SK-N-SH (cell line): ENCODE measurements around the gene TGM2. TPM values are rescaled to one million over a fixed set of nuclear protein-coding genes. Genes with fewer than 3 reads are reported as not detected.

Experiments used
- CTCF ChIA-PET: fragments of 300-600, 350-600 bp; formaldehyde crosslinking; extraction: SDS; loops from one replicate; lab custom pipeline; 2021; lab: Yijun Ruan, JAX
- POLR2A ChIA-PET: fragments of 350-600 bp; sonication (Branson Sonifier 250); formaldehyde crosslinking; extraction: SDS; loops from one replicate; lab custom pipeline; 2020; ENCODE audit warnings: antibody characterized with exemption, inconsistent platforms; lab: Yijun Ruan, JAX
- DNase-seq: peaks from one replicate; pipeline ENCODE4 v3.0.0; 2012
- H2AFZ ChIP-seq: fragments of 200-600 bp; sonication (generic); 2 replicates; pipeline ENCODE4 v1.8.1; 2016; ENCODE audit warnings: antibody characterized with exemption, mild to moderate bottlenecking, low read depth
- H3F3A ChIP-seq: fragments of 200-600 bp; sonication (generic); replicated peaks from 2 replicates; pipeline ENCODE3; 2016; ENCODE audit warnings: antibody characterized with exemption, mild to moderate bottlenecking; ENCODE audit not compliant: insufficient read depth
- H3K27ac ChIP-seq, 2 experiments: fragments of 200-500 bp in 1 of 2; fragments of 200-600 bp in 1 of 2; sonication (Bioruptor generic) in 1 of 2; sonication (generic), shearing (Covaris generic) in 1 of 2; 2 replicates each; pipeline versions ENCODE4 v1.5.1 to v1.6.1; 2014 to 2016; ENCODE audit warnings: low read depth in 2 of 2, inconsistent platforms in 1 of 2, low read length in 1 of 2, mild to moderate bottlenecking in 1 of 2, mixed read lengths in 1 of 2
- H3K27me3 ChIP-seq: fragments of 200-600 bp; sonication (generic), shearing (Covaris generic); 2 replicates; pipeline ENCODE4 v1.6.1; 2016; ENCODE audit warnings: mixed run types; ENCODE audit not compliant: insufficient read depth
- H3K36me3 ChIP-seq, 2 experiments: fragments of 200-500 bp in 1 of 2; fragments of 200-600 bp in 1 of 2; sonication (Bioruptor generic) in 1 of 2; sonication (generic) in 1 of 2; replicated peaks in 1 of 2; 2 replicates each; pipeline versions ENCODE3 to v1.5.1; 2014 to 2016; ENCODE audit warnings: low read length in 1 of 2, mild to moderate bottlenecking in 1 of 2; ENCODE audit not compliant: insufficient read depth in 2 of 2, control insufficient read depth in 1 of 2
- H3K4me1 ChIP-seq, 2 experiments: fragments of 200-500 bp in 1 of 2; fragments of 200-600 bp in 1 of 2; sonication (Bioruptor generic) in 1 of 2; sonication (generic), shearing (Covaris generic) in 1 of 2; 2 replicates each; pipeline versions ENCODE4 v1.5.1 to v1.6.1; 2014 to 2016; ENCODE audit warnings: low read depth in 1 of 2, low read length in 1 of 2, mixed run types in 1 of 2; ENCODE audit not compliant: insufficient read depth in 2 of 2, control insufficient read depth in 1 of 2
- H3K4me2 ChIP-seq: fragments of 200-600 bp; sonication (generic), shearing (Covaris generic); 2 replicates; pipeline ENCODE4 v1.6.1; 2017; ENCODE audit warnings: mixed run types
- H3K4me3 ChIP-seq, 2 experiments: fragments of 200-500 bp in 1 of 2; fragments of 200-600 bp in 1 of 2; sonication (Bioruptor generic) in 1 of 2; sonication (generic), shearing (Covaris generic) in 1 of 2; 2 replicates each; pipeline versions ENCODE4 v1.5.1 to v1.8.1; 2014 to 2016; ENCODE audit warnings: low read depth in 2 of 2, inconsistent platforms in 1 of 2, low read length in 1 of 2, mild to moderate bottlenecking in 1 of 2, mixed read lengths in 1 of 2, moderate library complexity in 1 of 2
- H3K79me2 ChIP-seq: fragments of 200-600 bp; sonication (generic); 2 replicates; pipeline ENCODE4 v1.8.1; 2017; ENCODE audit warnings: mild to moderate bottlenecking; ENCODE audit not compliant: insufficient read depth
- H3K9ac ChIP-seq: fragments of 200-600 bp; sonication (generic); 2 replicates; pipeline ENCODE4 v1.6.1; 2017; ENCODE audit warnings: mixed run types
- H3K9me2 ChIP-seq: fragments of 200-600 bp; sonication (generic); 2 replicates; pipeline ENCODE4 v1.6.1; 2017; ENCODE audit warnings: mixed run types
- H3K9me3 ChIP-seq: fragments of 200-600 bp; sonication (generic); 2 replicates; pipeline ENCODE4 v1.6.1; 2017; ENCODE audit warnings: mixed run types, mild to moderate bottlenecking, moderate library complexity
- H4K20me1 ChIP-seq: fragments of 200-600 bp; sonication (generic); 2 replicates; pipeline ENCODE4 v1.6.1; 2017; ENCODE audit warnings: mild to moderate bottlenecking, mixed run types; ENCODE audit not compliant: insufficient read depth
- ELF1 ChIP-seq: IDR thresholded peaks from 2 replicates; pipeline ENCODE4 v1.4.0; 2012
- EP300 ChIP-seq, 2 experiments: IDR thresholded peaks; 2 replicates each; pipeline versions ENCODE4 v1.4.0 to v1.6.1; 2012; ENCODE audit warnings: borderline replicate concordance in 1 of 2, low read depth in 1 of 2, low read length in 1 of 2
- FOSL2 ChIP-seq: IDR thresholded peaks from 2 replicates; pipeline ENCODE4 v1.4.0; 2012; ENCODE audit warnings: low read depth, mild to moderate bottlenecking, moderate library complexity, borderline replicate concordance
- FOXJ3 ChIP-seq: sonication (generic); formaldehyde crosslinking; IDR thresholded peaks from 2 replicates; pipeline ENCODE4 v1.5.1; 2020; ENCODE audit warnings: mild to moderate bottlenecking, missing genetic modification reagents
- FOXM1 ChIP-seq: IDR thresholded peaks from 2 replicates; pipeline ENCODE4 v1.4.0; 2012; ENCODE audit warnings: low read depth, mild to moderate bottlenecking
- GABPA ChIP-seq: IDR thresholded peaks from 2 replicates; pipeline ENCODE4 v1.4.0; 2012; ENCODE audit warnings: low read depth, mild to moderate bottlenecking
- GATA2 ChIP-seq: sonication (generic); formaldehyde crosslinking; IDR thresholded peaks from 2 replicates; pipeline ENCODE4 v1.5.0; 2020; ENCODE audit warnings: mild to moderate bottlenecking, missing genetic modification reagents
- MEF2A ChIP-seq: IDR thresholded peaks from 2 replicates; pipeline ENCODE4 v1.4.0; 2012; ENCODE audit warnings: low read depth, borderline replicate concordance
- NFIC ChIP-seq: IDR thresholded peaks from 2 replicates; pipeline ENCODE4 v1.4.0; 2012; ENCODE audit warnings: borderline replicate concordance
- POLR2AphosphoS5 ChIP-seq: IDR thresholded peaks from 2 replicates; pipeline ENCODE4 v1.6.1; 2012; ENCODE audit warnings: low read depth, low read length
- RFX5 ChIP-seq: IDR thresholded peaks from 2 replicates; pipeline ENCODE4 v1.6.1; 2012; ENCODE audit warnings: mild to moderate bottlenecking, improper control_type of control experiment, low read length
- RXRA ChIP-seq: IDR thresholded peaks from 2 replicates; pipeline ENCODE4 v1.4.0; 2012; ENCODE audit warnings: low read depth, mild to moderate bottlenecking, borderline replicate concordance
- TEAD4 ChIP-seq: IDR thresholded peaks from 2 replicates; pipeline ENCODE4 v1.4.0; 2012; ENCODE audit warnings: mild to moderate bottlenecking, borderline replicate concordance; ENCODE audit not compliant: insufficient read depth
- WGBS: methylation state at CpG from one replicate; pipeline ENCODE4 v1.1.6; 2017; ENCODE audit warnings: low lambda C conversion rate; 5-methylcytosine and 5-hydroxymethylcytosine counted together
- polyA plus RNA-seq, 3 experiments: library from polyadenylated mRNA; depleted of rRNA; stranded (reverse); fragments of >200 nt; gene quantifications; 2 replicates each; pipeline ENCODE4 v1.2.3, GENCODE V29; 2012
- TF ChIP-seq, protein P1 (sequence below): IDR thresholded peaks from 2 replicates; pipeline ENCODE4 v1.4.0; 2012; ENCODE audit warnings: low read depth
- TF ChIP-seq, protein P2 (sequence below): IDR thresholded peaks from 2 replicates; pipeline ENCODE4; 2012
- TF ChIP-seq, protein P3 (sequence below): fragments of 200-600 bp; sonication (generic); IDR thresholded peaks from 2 replicates; pipeline ENCODE4 v1.6.1; 2017; ENCODE audit warnings: antibody characterized with exemption, mild to moderate bottlenecking, moderate library complexity
- TF ChIP-seq, protein P4 (sequence below): fragments of 150-350 bp; IDR thresholded peaks from 2 replicates; pipeline ENCODE4 v1.6.1; 2017; ENCODE audit warnings: antibody characterized with exemption, low read length, low read depth, borderline replicate concordance

Gene TGM2
- polyA plus RNA-seq, 1 of the 3 experiments (the other 2 are of a cell fraction): 676 TPM

DNA sequence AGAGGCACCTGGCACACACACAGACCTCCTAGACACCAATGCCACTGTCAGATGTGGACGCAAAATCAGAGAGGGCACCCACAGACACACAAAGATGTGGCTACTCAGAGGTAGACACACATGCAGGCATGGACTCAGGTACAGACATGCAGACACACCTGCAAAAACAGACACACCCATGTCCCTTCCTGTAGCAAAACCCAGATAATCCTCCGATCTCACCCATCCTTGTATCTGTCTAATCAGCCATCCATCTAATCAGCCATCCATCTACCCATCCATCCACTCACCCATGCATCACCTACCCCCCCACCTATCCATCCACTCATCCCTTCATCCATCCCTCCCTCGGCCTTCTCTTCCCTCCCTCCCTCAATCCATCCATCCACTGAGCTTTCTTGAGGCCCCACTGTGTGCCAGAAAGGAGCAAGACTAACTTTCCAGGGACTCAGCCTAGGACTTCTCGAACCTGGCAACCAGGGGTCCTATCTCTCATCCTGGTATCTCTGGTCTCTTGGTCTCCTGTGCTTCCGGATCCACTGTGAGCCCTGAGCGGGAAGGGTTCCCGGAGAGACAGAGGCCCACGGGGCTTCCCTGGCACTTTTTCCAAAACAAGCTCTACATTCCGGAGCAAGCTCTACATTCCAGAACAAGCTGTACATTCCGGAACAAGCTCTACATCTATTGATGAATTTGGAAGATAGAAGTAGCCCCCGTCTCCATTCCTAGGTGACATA lies 1.1 kb upstream of the TGM2 start:
- Histone ChIP-seq H3K9me2 (no peaks in the 10 kb centered on the region), H3K27me3 (no peaks in the 10 kb centered on the region), H3K27ac (no peak overlapping the region), H3K4me2 (peak overlapping the region; percentile 91; the same call in 1 of the 2 replicates), H3K9me3 (no peaks in the 10 kb centered on the region), H4K20me1 (no peaks in the 10 kb centered on the region), H3K4me1 (peaks cover 36 to 38% of the 10 kb centered on the region in 2 experiments; a peak in 3 of 4 replicates), H3K4me3 (no peak overlapping the region), H2AFZ (no peak overlapping the region), H3K9ac (no peak overlapping the region), H3K36me3 (peaks cover 3 to 9% of the 10 kb centered on the region in 2 experiments), H3F3A (peaks cover 39% of the 10 kb centered on the region), H3K79me2 (peaks cover 44% of the 10 kb centered on the region)
- TF ChIP-seq, protein P1, sequence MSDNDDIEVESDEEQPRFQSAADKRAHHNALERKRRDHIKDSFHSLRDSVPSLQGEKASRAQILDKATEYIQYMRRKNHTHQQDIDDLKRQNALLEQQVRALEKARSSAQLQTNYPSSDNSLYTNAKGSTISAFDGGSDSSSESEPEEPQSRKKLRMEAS: no peak
- TF ChIP-seq FOXJ3 (no peak), EP300 (IDR thresholded peaks at IDR 0.05; ENCODE audit: borderline replicate concordance in 1 of 2, low read depth in 1 of 2, low read length in 1 of 2) (no peak), GATA2 (CRISPR knock-in tag) (no peak), GABPA (no peak), RFX5 (no peak), POLR2AphosphoS5 (no peak), RXRA (no peak), FOSL2 (no peak), MEF2A (no peak)
- no peak for DNase-seq
- POLR2A ChIA-PET: no interaction called here
- CTCF ChIA-PET: interaction anchor here (0.7 to 8.1 kb wide), 17 partner anchors 8 to 601 kb away, joined by 3 to 63 read pairs (median 5); no protein-coding TSS in a partner anchor
- WGBS: 94% methylated on average over 10 of the region's 11 CpGs

DNA sequence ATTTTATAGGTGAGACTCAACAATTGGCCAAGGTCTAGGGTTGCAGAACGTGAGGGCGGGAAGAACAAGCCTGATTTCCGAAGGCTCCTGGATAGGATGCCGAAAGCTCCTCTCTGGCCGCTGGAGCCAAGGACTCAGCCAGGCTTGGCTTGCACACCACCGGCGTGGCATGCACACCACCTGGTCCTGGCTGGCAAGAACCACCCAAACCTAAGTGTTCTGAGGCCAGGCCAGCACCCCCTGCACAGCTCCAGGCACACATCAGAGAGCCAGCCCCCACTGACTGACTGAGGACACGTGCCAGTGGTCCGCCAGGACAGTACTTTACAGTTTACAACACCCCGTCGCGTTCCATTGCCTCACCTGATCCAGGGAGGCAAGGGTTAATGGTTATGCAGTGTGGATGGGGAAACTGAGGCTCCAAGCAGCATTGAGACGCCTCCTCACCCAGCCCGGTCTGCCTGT lies 414 bp downstream of the TGM2 start:
- 85% methylated on average over 3 of the region's 14 CpGs for WGBS
- ChIA-PET CTCF (interaction anchor here (0.8 to 3.2 kb wide), 30 partner anchors 9 to 109 kb away, joined by 3 to 26 read pairs (median 4); no protein-coding TSS in a partner anchor), POLR2A (no interaction called here)
- Histone ChIP-seq H3K4me1 (peaks cover 36 to 40% of the 10 kb centered on the region in 2 experiments; a peak in 3 of 4 replicates), H3K9ac (peak overlapping the region; percentile 70), H3K27ac (peak overlapping the region in 1 of 2 experiments; percentile 58; a peak in 2 of 4 replicates), H3F3A (peaks cover 47% of the 10 kb centered on the region), H3K4me3 (peak overlapping the region; percentile 58 to 77), H3K9me3 (no peaks in the 10 kb centered on the region), H2AFZ (no peak overlapping the region), H3K36me3 (peaks cover 15 to 24% of the 10 kb centered on the region in 2 experiments), H3K79me2 (peaks cover 56% of the 10 kb centered on the region), H4K20me1 (no peaks in the 10 kb centered on the region), H3K27me3 (no peaks in the 10 kb centered on the region), H3K9me2 (no peaks in the 10 kb centered on the region), H3K4me2 (peak overlapping the region; percentile 91)
- TF ChIP-seq NFIC (no peak), TEAD4 (no peak), ELF1 (no peak), FOXM1 (no peak)
- TF ChIP-seq, protein P2, sequence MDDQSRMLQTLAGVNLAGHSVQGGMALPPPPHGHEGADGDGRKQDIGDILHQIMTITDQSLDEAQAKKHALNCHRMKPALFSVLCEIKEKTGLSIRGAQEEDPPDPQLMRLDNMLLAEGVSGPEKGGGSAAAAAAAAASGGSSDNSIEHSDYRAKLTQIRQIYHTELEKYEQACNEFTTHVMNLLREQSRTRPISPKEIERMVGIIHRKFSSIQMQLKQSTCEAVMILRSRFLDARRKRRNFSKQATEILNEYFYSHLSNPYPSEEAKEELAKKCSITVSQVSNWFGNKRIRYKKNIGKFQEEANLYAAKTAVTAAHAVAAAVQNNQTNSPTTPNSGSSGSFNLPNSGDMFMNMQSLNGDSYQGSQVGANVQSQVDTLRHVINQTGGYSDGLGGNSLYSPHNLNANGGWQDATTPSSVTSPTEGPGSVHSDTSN: no peak
- TF ChIP-seq, protein P3, sequence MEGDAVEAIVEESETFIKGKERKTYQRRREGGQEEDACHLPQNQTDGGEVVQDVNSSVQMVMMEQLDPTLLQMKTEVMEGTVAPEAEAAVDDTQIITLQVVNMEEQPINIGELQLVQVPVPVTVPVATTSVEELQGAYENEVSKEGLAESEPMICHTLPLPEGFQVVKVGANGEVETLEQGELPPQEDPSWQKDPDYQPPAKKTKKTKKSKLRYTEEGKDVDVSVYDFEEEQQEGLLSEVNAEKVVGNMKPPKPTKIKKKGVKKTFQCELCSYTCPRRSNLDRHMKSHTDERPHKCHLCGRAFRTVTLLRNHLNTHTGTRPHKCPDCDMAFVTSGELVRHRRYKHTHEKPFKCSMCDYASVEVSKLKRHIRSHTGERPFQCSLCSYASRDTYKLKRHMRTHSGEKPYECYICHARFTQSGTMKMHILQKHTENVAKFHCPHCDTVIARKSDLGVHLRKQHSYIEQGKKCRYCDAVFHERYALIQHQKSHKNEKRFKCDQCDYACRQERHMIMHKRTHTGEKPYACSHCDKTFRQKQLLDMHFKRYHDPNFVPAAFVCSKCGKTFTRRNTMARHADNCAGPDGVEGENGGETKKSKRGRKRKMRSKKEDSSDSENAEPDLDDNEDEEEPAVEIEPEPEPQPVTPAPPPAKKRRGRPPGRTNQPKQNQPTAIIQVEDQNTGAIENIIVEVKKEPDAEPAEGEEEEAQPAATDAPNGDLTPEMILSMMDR: no peak
- TF ChIP-seq, protein P4, sequence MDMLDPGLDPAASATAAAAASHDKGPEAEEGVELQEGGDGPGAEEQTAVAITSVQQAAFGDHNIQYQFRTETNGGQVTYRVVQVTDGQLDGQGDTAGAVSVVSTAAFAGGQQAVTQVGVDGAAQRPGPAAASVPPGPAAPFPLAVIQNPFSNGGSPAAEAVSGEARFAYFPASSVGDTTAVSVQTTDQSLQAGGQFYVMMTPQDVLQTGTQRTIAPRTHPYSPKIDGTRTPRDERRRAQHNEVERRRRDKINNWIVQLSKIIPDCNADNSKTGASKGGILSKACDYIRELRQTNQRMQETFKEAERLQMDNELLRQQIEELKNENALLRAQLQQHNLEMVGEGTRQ: no peak
- DNase-seq: no peak
